Activated naive CD8-positive, alpha-beta T cell (primary cell): Measurements from ENCODE around the gene AKR1C3.
"Not testable (repeated sequence)": the region's sequence is repeated elsewhere in the genome, so short reads cannot be mapped to it uniquely, and the experiment has no call there.

Experiments used
- H3K27ac Mint-ChIP-seq: one replicate; pipeline ENCODE4 v1.8.0; 2021; ENCODE audit warnings: mixed read lengths
- H3K27me3 Mint-ChIP-seq: one replicate; pipeline ENCODE4 v1.8.0; 2021; ENCODE audit warnings: mixed read lengths
- H3K36me3 Mint-ChIP-seq: one replicate; pipeline ENCODE4 v1.8.0; 2021; ENCODE audit warnings: mixed read lengths
- H3K4me1 Mint-ChIP-seq: one replicate; pipeline ENCODE4 v1.8.0; 2021; ENCODE audit warnings: low read depth, mixed read lengths
- H3K4me3 Mint-ChIP-seq: one replicate; pipeline ENCODE4 v1.8.0; 2021; ENCODE audit warnings: mild to moderate bottlenecking, mixed read lengths
- H3K9me3 Mint-ChIP-seq: one replicate; pipeline ENCODE4 v1.8.0; 2021; ENCODE audit warnings: low read depth, mixed read lengths

AKR1C3 gene

DNA sequence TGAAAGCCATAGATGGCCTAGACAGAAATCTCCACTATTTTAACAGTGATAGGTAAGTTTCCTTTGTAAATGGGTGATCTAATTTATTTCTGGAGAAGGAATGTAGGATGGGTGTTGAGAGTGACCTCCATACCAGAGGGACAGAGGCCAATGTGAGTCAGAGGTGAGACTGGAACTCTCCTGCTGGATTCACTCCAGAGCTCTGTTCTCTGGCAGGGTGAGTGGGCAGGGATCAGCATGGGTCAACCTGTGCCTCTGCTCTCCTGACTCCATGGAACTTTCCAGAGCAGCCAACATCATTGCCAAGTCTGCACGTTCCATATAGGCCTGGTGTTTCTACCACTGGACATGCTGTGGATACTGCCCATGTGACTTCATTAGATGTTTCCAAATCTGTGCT is 11.4 kb downstream of the AKR1C3 start:
- Mint-ChIP-seq H3K27ac (no peak overlapping the region), H3K4me1 (no peaks in the 10 kb centered on the region), H3K4me3 (no peak overlapping the region), H3K36me3 (no peaks in the 10 kb centered on the region), H3K9me3 (no peaks in the 10 kb centered on the region), H3K27me3 (no peaks in the 10 kb centered on the region)

DNA sequence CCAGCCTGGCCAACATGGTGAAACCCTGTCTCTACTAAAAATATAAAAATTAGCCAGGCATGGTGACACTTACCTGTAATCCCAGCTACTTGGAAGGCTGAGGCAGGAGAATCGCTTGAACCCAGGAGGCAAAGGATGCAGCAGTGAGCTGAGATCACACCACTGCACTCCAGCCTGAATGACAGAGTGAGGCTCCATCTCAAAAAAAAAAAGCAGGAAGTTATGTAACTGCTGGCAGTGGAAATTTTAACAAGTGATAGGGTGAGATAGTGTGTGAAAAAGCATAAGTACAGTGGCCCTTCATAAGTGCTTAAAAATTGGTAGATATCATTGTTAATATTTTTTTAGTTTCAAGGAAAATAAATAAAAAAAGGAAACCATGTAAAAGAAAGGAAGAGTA is 12.3 kb downstream of the AKR1C3 start:
- Mint-ChIP-seq H3K27me3 (no peaks in the 10 kb centered on the region), H3K9me3 (no peaks in the 10 kb centered on the region), H3K27ac (no peak overlapping the region), H3K36me3 (no peaks in the 10 kb centered on the region), H3K4me1 (no peaks in the 10 kb centered on the region), H3K4me3 (no peak overlapping the region)

DNA sequence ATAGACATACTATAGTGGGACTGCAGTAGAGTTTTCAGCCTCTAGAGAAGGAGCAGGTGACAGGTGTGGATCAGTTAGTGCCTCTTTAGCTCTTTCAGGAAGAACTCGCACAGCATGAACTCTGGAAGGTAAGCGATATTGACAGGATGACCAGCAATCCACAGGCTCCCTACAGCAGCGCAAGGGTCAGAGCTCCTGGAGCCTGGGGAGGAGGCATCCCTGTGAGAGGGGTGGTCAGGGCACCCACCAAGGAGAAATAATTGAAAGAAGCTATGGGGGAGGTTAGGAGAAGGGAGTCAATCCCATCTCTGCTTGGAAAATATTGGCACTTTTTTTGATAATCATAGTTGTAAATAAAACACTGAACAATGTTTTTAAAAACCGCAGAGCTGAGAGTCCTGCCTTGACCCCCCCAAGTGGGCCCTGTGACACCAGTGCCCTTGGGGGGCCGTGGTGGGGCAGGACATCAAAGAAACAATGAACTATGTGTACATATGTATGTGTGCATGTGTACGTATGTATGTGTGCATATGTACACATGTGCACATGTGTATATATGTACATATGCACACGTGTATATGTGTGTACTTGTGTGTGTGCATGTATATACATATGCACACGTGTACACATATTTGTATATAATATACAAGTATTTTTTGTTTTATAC is 13.8 kb downstream of the AKR1C3 start:
- no peak overlapping the region for H3K4me3 Mint-ChIP-seq
- no peaks in the 10 kb centered on the region for H3K36me3 Mint-ChIP-seq
- no peaks in the 10 kb centered on the region for H3K27me3 Mint-ChIP-seq
- H3K4me1 Mint-ChIP-seq: no peaks in the 10 kb centered on the region
- H3K9me3 Mint-ChIP-seq: no peaks in the 10 kb centered on the region
- H3K27ac Mint-ChIP-seq: no peak overlapping the region

DNA sequence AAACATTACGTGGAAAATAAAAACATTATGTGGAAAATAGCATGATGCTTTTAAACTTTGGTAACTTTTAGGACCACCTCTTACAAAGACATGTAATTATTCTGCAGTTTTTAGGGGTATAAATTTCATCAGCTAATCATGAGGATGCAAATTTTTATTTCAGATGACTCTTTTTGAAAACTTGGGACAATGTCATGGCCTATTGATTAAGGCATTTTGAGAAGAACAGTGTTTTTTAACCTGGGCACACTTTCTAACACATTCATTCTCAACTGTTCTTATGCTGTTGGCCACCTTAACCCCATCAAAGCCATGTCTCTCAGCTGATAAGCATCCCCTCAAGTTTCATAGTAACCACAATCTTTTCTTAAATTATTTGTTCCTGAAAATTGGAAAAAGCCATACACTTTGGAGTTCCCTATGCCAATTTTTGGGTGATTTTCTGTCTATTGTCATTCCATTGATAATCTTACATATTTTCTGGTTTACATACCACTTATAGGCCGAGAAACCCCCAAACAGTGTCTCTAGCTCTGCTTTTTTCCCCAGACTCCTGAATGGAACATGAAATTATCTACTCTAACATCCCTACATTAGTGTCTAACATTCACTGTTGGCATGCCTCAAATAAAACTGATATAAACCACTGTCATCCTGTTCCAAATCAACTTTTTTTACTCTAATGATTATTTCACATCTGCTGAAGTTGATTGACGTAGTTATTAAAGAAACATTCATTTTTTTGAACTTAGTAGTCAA is 14.6 kb downstream of the AKR1C3 start:
- Mint-ChIP-seq H3K4me3 (no peak overlapping the region), H3K27me3 (no peaks in the 10 kb centered on the region), H3K36me3 (no peaks in the 10 kb centered on the region), H3K4me1 (no peaks in the 10 kb centered on the region), H3K9me3 (no peaks in the 10 kb centered on the region), H3K27ac (no peak overlapping the region)

DNA sequence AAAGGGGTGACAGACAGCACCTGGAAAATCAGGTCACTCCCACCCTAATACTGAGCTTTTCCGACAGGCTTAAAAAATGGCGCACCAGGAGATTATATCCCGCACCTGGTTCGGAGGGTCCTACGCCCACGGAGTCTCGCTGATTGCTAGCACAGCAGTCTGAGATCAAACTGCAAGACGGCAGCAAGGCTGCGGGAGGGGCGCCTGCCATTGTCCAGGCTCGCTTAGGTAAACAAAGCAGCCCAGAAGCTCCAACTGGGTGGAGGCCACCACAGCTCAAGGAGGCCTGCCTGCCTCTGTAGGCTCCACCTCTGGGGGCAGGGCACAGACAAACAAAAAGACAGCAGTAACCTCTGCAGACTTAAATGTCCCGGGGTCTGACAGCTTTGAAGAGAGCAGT is 15.6 kb downstream of the AKR1C3 start:
- H3K36me3 Mint-ChIP-seq, H3K27me3 Mint-ChIP-seq, H3K9me3 Mint-ChIP-seq, H3K27ac Mint-ChIP-seq, H3K4me3 Mint-ChIP-seq, H3K4me1 Mint-ChIP-seq: not testable (repeated sequence)

DNA sequence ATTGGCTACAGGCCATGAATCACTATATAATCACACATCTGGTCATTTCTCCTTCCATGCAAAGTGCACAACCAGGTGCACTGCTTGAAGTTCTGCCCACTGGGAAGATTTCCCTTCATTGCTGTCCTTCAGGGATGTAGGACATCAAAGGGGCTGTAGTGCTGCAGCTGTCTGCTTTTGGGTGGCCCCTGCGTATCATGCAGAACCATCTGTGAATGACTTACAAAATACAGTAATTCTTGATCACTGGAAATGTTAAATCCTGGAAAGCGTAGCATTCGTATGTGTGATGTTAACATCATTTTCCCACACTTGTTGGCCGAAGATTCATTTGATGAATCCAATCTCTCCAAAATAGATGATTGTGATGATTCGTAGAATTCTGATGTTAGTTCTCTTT is 22.4 kb downstream of the AKR1C3 start:
- no peak overlapping the region for H3K27ac Mint-ChIP-seq
- no peaks in the 10 kb centered on the region for H3K4me1 Mint-ChIP-seq
- peaks cover 4% of the 10 kb centered on the region for H3K9me3 Mint-ChIP-seq
- H3K4me3 Mint-ChIP-seq: no peak overlapping the region
- H3K27me3 Mint-ChIP-seq: peaks cover 4% of the 10 kb centered on the region
- H3K36me3 Mint-ChIP-seq: peaks cover 6% of the 10 kb centered on the region

DNA sequence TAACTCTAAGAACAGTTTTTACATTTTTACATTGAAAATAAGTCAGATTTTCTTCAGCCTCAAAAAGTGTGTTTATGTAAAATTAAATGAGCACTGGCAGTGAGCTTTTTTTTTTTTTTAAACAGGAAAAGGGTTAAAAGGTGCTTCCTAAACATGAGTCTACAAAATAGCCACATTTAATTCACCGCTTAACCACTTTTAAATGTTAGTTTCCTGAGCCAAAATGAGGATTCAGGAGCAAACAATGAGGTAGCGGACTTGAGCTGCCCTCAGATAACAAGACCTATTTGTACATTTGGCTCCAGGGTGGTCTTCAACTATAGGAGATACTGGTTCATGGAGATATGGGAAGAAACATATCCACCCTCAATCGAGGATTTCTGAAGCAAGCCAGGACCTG is 22.8 kb downstream of the AKR1C3 start:
- Mint-ChIP-seq H3K4me1 (no peaks in the 10 kb centered on the region), H3K27me3 (peaks cover 4% of the 10 kb centered on the region), H3K27ac (no peak overlapping the region), H3K9me3 (peaks cover 4% of the 10 kb centered on the region), H3K4me3 (no peak overlapping the region), H3K36me3 (peaks cover 6% of the 10 kb centered on the region)

DNA sequence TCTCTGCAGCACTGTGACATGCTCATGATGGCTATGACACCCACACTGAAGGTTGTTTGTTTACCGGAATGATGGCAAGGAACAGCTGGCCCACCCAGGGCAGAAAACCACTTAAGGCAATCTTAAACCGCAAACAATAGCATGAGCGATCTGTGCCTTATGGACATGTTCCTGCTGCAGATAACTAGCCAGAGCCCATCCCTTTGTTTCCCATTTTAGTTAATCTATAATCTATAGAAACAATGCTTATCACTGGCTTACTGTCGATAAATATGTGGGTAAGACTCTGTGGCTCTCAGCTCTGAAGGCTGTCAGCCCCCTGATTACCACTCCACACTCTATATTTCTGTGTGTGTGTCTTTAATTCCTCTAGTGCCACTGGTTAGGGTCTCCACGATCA is 25.8 kb downstream of the AKR1C3 start:
- not testable (repeated sequence) for H3K27me3 Mint-ChIP-seq, H3K27ac Mint-ChIP-seq, H3K4me1 Mint-ChIP-seq, H3K9me3 Mint-ChIP-seq, H3K36me3 Mint-ChIP-seq, H3K4me3 Mint-ChIP-seq

DNA sequence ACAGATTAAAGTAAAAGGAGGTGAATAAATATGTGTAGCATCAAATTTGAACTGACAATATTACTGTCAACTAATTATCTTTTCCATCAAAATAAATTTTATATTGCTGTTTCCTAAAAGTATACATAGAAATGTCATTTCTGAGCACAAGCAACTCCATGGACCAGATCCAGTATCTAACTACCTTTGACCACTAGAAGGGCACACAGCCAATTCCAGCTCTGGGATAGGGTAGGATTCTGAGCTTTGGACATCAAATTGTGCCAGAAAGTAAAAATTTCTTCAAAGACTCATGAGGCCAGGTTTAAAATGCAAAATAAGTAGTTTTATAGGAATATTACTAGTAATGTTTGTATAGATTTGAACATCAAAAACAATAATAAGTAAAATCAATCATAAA is 29.7 kb downstream of the AKR1C3 start:
- H3K4me3 Mint-ChIP-seq: no peak overlapping the region
- H3K27me3 Mint-ChIP-seq: peaks cover 7% of the 10 kb centered on the region
- H3K4me1 Mint-ChIP-seq: no peaks in the 10 kb centered on the region
- no peak overlapping the region for H3K27ac Mint-ChIP-seq
- H3K9me3 Mint-ChIP-seq: peaks cover 8% of the 10 kb centered on the region
- H3K36me3 Mint-ChIP-seq: peaks cover 5% of the 10 kb centered on the region

DNA sequence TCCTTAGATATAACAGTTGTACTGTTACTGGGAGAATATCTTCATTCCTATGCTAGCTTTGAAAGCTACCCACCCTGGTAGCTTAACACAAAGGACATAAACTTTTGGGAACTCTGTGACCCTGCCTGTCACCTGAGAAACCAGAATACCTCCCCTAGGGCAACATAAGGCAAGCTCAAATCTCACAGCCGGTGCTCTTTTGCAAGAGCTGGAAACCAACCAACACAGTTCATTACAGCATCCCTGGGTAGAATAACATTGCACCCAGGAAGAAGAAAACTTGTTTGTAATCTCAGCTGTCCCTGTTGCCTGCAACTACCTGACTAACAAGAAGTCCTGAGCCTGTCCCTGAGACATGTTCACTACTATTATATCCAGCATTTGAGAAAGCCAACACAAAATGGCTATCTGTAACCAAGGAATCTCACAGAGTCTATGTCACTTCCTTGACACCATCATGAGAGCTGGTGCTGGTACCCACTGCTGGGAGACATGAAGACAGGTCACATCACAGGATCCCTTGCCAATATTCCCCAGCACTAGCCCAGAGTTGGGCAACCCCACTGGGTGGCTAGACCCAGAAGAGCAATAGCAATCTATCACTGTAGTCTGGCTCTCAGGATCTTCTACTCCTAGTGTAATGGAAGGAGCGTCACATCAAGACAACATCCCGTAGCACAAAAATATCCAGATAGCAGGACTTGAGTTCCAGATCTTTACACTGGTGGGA is 31.3 kb downstream of the AKR1C3 start:
- H3K27me3 Mint-ChIP-seq: peaks cover 10% of the 10 kb centered on the region

DNA sequence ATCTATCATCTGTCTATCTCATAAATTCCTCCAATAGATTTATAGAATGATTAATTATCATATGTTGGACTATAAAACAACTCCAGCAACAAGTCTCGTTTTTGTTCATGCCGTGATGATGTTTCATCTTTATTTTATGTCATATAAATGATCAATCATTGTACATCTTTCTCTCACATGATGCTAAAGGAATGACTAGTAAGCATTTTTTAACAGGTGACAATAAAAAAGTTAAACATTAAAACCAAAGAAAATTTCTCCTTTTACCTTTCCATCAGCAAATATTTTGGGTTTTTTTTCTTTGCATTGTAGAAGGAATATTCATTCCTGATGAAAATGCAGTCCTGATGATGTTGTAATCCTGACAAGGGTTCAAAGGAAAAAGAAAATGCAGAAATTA is 41.4 kb downstream of the AKR1C3 start:
- peaks cover 1% of the 10 kb centered on the region for H3K27me3 Mint-ChIP-seq
- no peak overlapping the region for H3K4me3 Mint-ChIP-seq
- H3K4me1 Mint-ChIP-seq: no peaks in the 10 kb centered on the region
- H3K9me3 Mint-ChIP-seq: peaks cover 10% of the 10 kb centered on the region
- H3K36me3 Mint-ChIP-seq: peaks cover 5% of the 10 kb centered on the region
- no peak overlapping the region for H3K27ac Mint-ChIP-seq

More for the DNA sequence above, 31.3 kb downstream of the AKR1C3 start:
- Mint-ChIP-seq H3K4me3 (no peak overlapping the region), H3K4me1 (no peaks in the 10 kb centered on the region), H3K36me3 (peaks cover 5% of the 10 kb centered on the region), H3K9me3 (peaks cover 4% of the 10 kb centered on the region), H3K27ac (no peak overlapping the region)

DNA sequence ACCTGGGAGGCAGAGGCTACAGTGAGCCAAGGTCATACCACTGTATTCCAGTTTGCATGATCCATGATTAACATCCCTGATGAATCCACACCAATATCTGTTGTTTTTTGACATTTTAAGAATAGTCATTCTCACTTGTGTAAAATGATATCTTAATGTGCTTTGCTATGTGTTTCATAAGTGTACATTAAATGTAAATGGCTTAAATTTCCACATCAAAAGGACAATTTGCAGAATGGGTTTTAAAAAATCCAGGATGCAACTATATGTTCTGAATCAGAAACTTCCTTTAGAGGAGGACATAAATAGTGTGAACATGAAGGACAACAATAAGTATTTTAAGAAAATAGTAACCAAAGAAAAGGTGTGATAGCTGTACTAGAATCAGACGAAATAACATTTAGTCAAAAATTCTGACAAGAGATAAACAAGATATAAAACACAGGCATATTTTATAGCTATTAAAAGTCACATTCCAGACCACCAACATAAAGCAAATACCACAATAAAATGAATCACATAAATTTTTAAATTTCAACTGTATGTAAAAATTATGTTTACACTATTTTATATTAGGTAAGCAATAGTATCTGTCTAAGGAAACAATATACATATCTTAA is 42.4 kb downstream of the AKR1C3 start:
- peaks cover 7% of the 10 kb centered on the region for H3K9me3 Mint-ChIP-seq

DNA sequence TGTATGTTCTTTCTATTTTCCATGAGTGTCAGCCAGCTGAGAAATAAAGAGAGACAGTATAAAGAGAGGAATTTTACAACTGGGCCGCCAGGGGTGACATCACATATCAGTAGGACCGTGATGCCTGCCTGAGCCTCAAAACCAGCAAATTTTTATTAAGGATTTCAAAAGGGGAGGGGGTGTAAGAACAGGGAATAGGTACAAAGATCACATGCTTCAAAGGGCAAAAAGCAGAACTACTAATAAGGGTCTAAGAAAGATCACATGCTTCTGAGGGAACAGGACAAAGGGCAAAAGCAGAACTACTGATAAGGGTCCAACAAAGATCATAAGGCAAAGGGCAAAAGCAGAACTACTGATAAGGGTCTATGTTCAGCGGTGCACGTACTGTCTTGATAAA is 43.5 kb downstream of the AKR1C3 start:
- H3K4me1 Mint-ChIP-seq, H3K9me3 Mint-ChIP-seq, H3K27ac Mint-ChIP-seq, H3K27me3 Mint-ChIP-seq, H3K4me3 Mint-ChIP-seq, H3K36me3 Mint-ChIP-seq: not testable (repeated sequence)

More for the DNA sequence above, 42.4 kb downstream of the AKR1C3 start:
- Mint-ChIP-seq H3K27me3 (peaks cover 1% of the 10 kb centered on the region), H3K27ac (no peak overlapping the region), H3K36me3 (peaks cover 5% of the 10 kb centered on the region), H3K4me1 (no peaks in the 10 kb centered on the region), H3K4me3 (no peak overlapping the region)

DNA sequence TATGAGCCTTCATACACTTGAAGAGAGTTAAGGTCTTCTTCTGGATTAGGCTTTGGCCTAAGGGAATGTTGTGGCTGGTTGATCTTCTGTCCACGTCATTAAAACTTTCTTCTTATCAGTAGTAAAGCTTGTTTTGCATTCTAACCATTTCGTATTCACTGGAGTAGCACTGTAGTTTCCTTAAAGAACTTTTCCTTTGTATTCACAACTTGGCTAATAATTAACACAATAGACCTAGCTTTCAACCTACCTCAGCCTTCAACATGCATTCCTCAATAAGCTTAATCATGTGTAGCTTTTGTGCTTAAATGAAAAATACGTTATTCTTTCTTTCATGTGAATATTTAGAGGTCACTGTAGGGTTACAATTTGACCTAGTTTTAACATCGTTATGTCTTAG is 48.0 kb downstream of the AKR1C3 start:
- Mint-ChIP-seq H3K4me3 (no peak overlapping the region), H3K9me3 (peaks cover 7% of the 10 kb centered on the region), H3K27ac (no peak overlapping the region), H3K4me1 (no peaks in the 10 kb centered on the region), H3K27me3 (peaks cover 1% of the 10 kb centered on the region), H3K36me3 (peaks cover 3% of the 10 kb centered on the region)

DNA sequence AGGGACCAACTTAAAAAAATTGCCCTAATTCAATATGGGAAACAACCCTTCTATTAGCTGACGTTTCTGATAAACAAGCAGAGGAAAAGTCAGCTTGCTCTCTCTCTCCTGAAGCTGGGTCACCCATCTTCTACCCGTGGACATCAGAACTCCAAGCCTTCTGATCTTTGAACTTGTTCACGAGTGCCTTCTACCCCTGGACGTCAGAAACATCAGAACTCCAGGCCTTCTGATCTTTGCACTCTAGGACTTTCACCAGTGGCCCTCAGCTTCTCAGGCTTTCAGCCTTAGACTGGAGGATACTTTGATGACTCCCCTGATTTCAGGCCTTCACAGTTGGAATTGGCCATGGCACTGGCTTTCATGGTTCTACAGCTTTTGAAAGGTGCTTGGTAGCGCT is 48.9 kb downstream of the AKR1C3 start:
- H3K36me3 Mint-ChIP-seq: no peaks in the 10 kb centered on the region
- H3K9me3 Mint-ChIP-seq: peaks cover 7% of the 10 kb centered on the region
- no peaks in the 10 kb centered on the region for H3K4me1 Mint-ChIP-seq
- peaks cover 1% of the 10 kb centered on the region for H3K27me3 Mint-ChIP-seq
- H3K27ac Mint-ChIP-seq: no peak overlapping the region
- no peak overlapping the region for H3K4me3 Mint-ChIP-seq
